ENCODE measurements around the gene TNFAIP2.

Gene TNFAIP2

GRCh38 chr14:103122947-103123633 is at the start of gene TNFAIP2:
Gene TNFAIP2, plus strand, starts transcription at chr14:103123461. Its CDS starts 2,997 bp downstream, at chr14:103126458.
- DNase-seq (ENCODE audit: low read depth in 2 of 2): no peak

GRCh38 chr14:103073876-103074728 is 49.2 kb upstream of the TNFAIP2 start:
- DNase-seq (ENCODE audit: low read depth in 2 of 2): no peak

GRCh38 chr14:103074729-103075367 is 48.4 kb upstream of the TNFAIP2 start:
- DNase-seq (ENCODE audit: low read depth in 2 of 2): no peak

- DNase-seq (ENCODE audit: low read depth in 2 of 2): peak; percentile 60 to 67
These were observed 44.9 kb upstream of the TNFAIP2 start for GRCh38 chr14:103078420-103078749.

- no peak for DNase-seq (ENCODE audit: low read depth in 2 of 2)
These were observed 44.2 kb upstream of the TNFAIP2 start for GRCh38 chr14:103078860-103079587.

- DNase-seq (ENCODE audit: low read depth in 2 of 2): no peak
These were observed 41.3 kb upstream of the TNFAIP2 start for GRCh38 chr14:103081951-103082350.

GRCh38 chr14:103084021-103084919 is 39.0 kb upstream of the TNFAIP2 start, which contains the start of gene LBHD2:
Gene LBHD2, plus strand, starts transcription at chr14:103084210. Its CDS starts 1,803 bp downstream, at chr14:103086013.
- no peak for DNase-seq (ENCODE audit: low read depth in 2 of 2)

GRCh38 chr14:103085106-103086091 is 37.9 kb upstream of the TNFAIP2 start:
- DNase-seq (ENCODE audit: low read depth in 2 of 2): no peak

GRCh38 chr14:103086771-103087342 is 36.4 kb upstream of the TNFAIP2 start:
- DNase-seq (ENCODE audit: low read depth in 2 of 2): no peak

- no peak for DNase-seq (ENCODE audit: low read depth in 2 of 2)
These were observed 35.9 kb upstream of the TNFAIP2 start for GRCh38 chr14:103087343-103087835.

- no peak for DNase-seq (ENCODE audit: low read depth in 2 of 2)
These were observed 34.3 kb upstream of the TNFAIP2 start for GRCh38 chr14:103088921-103089320.

- no peak for DNase-seq (ENCODE audit: low read depth in 2 of 2)
These were observed 33.6 kb upstream of the TNFAIP2 start for GRCh38 chr14:103089386-103090335.

GRCh38 chr14:103090481-103091020 is 32.7 kb upstream of the TNFAIP2 start:
- no peak for DNase-seq (ENCODE audit: low read depth in 2 of 2)

- DNase-seq (ENCODE audit: low read depth in 2 of 2): peak; percentile 69 to 72
These were observed 32.0 kb upstream of the TNFAIP2 start for GRCh38 chr14:103091041-103091882.

- no peak for DNase-seq (ENCODE audit: low read depth in 2 of 2)
These were observed 31.4 kb upstream of the TNFAIP2 start for GRCh38 chr14:103091883-103092222.

- DNase-seq (ENCODE audit: low read depth in 2 of 2): no peak
These were observed 29.3 kb upstream of the TNFAIP2 start for GRCh38 chr14:103093856-103094405.
